H1 (cell line): Measurements from ENCODE around the gene NOXO1. TPM values are rescaled to one million over a fixed set of nuclear protein-coding genes. Genes with fewer than 3 reads are reported as not detected.

Experiments
- CEBPB ChIP-seq: IDR thresholded peaks from 2 replicates; pipeline ENCODE4 v1.6.1; 2012; ENCODE audit warnings: low read depth, low read length
- CHD2 ChIP-seq: IDR thresholded peaks from 2 replicates; pipeline ENCODE4 v1.6.1; 2012; ENCODE audit warnings: low read length, improper control_type of control experiment
- CREB1 ChIP-seq: IDR thresholded peaks from 2 replicates; pipeline ENCODE4 v1.6.1; 2012; ENCODE audit warnings: inconsistent platforms
- EP300 ChIP-seq, 2 experiments: IDR thresholded peaks; 1 replicate in 1 of 2; 2 replicates in 1 of 2; pipeline ENCODE4 v1.6.1; 2011 to 2012; ENCODE audit warnings: low read depth in 2 of 2, low read length in 2 of 2, mild to moderate bottlenecking in 2 of 2, borderline replicate concordance in 1 of 2, inconsistent platforms in 1 of 2, moderate library complexity in 1 of 2
- GABPA ChIP-seq: IDR thresholded peaks from 2 replicates; pipeline ENCODE4 v1.6.1; 2011; ENCODE audit warnings: mild to moderate bottlenecking, low read length, moderate library complexity, borderline replicate concordance; ENCODE audit not compliant: insufficient read depth
- JUND ChIP-seq: IDR thresholded peaks from 2 replicates; pipeline ENCODE4 v1.6.1; 2011; ENCODE audit warnings: mild to moderate bottlenecking, improper control_type of control experiment, low read length
- SAP30 ChIP-seq: fragments of 300-600 bp; sonication (generic); IDR thresholded peaks from 2 replicates; pipeline ENCODE4 v1.7.1; 2012; ENCODE audit warnings: low read length, moderate library complexity, mild to moderate bottlenecking, inconsistent platforms; ENCODE audit not compliant: insufficient read depth, insufficient replicate concordance
- SP1 ChIP-seq: IDR thresholded peaks from 2 replicates; pipeline ENCODE4 v1.6.1; 2011; ENCODE audit warnings: low read depth, low read length
- polyA plus RNA-seq, 7 experiments: library from polyadenylated mRNA; depleted of rRNA in 3 of 7; stranded (reverse) in 5 of 7; unstranded in 2 of 7; fragments of >200 nt in 5 of 7; fragments of 200-250 nt in 2 of 7; gene quantifications; 1 replicate in 5 of 7; 2 replicates in 1 of 7; 4 replicates in 1 of 7; pipeline versions ENCODE4 v1.2.1 to v1.2.3, GENCODE V29; 2011 to 2013; ENCODE audit warnings: missing spikeins in 2 of 7, mixed read lengths in 2 of 7
- total RNA-seq: library from RNA; stranded (reverse); fragmentation: NEBNext Ultra II Directional; extraction: Animal tissue kit (Norgen Biotek cat#: 25700); gene quantifications from 2 replicates; pipeline ENCODE4 v1.2.1, GENCODE V29; 2021

NOXO1 gene
- total and polyA plus RNA-seq, 2 of the 8 experiments (the other 6 are each of a cell fraction or from before 2014, with no cell fraction given) = 1.3 to 2.5 TPM

GRCh38 chr16:1979271-1980029, 1.8 kb downstream of the NOXO1 start (continued):
- TF ChIP-seq EP300 (IDR thresholded peaks at IDR 0.05; ENCODE audit: borderline replicate concordance in 1 of 2, low read depth in 2 of 2, low read length in 2 of 2) (no peak), CHD2 (no peak), SP1 (no peak), JUND (no peak), CEBPB (no peak), CREB1 (peak; percentile 58), GABPA (peak; percentile 56; the same call in 1 of the 2 replicates), SAP30 (no peak)
- TF ChIP-seq, all 59 proteins: peak for 9
